DOHH2 (cell line): ENCODE measurements around the gene TCF25.

Experiments used
- EZH2phosphoT487 ChIP-seq: fragments of 200-600 bp; sonication (generic); IDR thresholded peaks from 2 replicates; pipeline ENCODE4 v1.6.1; 2017; ENCODE audit warnings: borderline replicate concordance, mild to moderate bottlenecking, antibody characterized with exemption, low read length, moderate library complexity, mixed read lengths
- TF ChIP-seq, protein P1 (sequence below): fragments of 200-600 bp; sonication (generic); IDR thresholded peaks from one replicate; pipeline ENCODE4 v1.5.1; 2014; ENCODE audit warnings: antibody characterized with exemption, mild to moderate bottlenecking, low read depth, low read length; ENCODE audit not compliant: poor library complexity, severe bottlenecking

DNA sequence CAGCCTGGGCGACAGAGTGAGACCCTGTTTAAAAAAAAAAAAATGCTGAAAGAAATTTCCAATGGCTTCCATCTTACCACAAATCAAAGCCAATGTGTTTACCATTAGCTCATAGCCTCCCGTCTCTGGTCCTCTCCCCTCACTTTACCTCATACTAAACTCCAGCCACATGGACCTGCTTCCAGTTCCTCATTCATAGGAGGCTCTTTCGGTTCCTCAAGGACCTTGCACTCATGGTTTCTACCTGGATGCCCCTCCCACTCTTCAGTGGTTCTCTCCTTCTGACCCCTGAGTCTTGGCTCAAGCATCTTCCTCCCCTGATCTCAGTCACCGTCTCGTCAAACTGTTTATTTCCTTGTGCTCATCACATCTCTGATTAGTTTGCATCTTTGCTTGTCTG is 71.4 kb downstream of the TCF25 start:
- TF ChIP-seq, protein P1, sequence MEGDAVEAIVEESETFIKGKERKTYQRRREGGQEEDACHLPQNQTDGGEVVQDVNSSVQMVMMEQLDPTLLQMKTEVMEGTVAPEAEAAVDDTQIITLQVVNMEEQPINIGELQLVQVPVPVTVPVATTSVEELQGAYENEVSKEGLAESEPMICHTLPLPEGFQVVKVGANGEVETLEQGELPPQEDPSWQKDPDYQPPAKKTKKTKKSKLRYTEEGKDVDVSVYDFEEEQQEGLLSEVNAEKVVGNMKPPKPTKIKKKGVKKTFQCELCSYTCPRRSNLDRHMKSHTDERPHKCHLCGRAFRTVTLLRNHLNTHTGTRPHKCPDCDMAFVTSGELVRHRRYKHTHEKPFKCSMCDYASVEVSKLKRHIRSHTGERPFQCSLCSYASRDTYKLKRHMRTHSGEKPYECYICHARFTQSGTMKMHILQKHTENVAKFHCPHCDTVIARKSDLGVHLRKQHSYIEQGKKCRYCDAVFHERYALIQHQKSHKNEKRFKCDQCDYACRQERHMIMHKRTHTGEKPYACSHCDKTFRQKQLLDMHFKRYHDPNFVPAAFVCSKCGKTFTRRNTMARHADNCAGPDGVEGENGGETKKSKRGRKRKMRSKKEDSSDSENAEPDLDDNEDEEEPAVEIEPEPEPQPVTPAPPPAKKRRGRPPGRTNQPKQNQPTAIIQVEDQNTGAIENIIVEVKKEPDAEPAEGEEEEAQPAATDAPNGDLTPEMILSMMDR, result no peak
- no peak for TF ChIP-seq EZH2phosphoT487
